K562 (cell line): ENCODE measurements around the gene SEPTIN1. TPM values are rescaled to one million over a fixed set of nuclear protein-coding genes. Genes with fewer than 3 reads are reported as not detected.
A peak's percentile ranks its signal among the peaks of the same experiment; 100 is the strongest.

Experiments used
- HLTF ChIP-seq: fragments of 450-650 bp; IDR thresholded peaks from 2 replicates; pipeline ENCODE4 v1.6.1; 2016
- RAD21 ChIP-seq, 2 experiments: fragments of 250-450 bp in 1 of 2; fragments of 450-650 bp in 1 of 2; sonication (Bioruptor Pico) in 1 of 2; formaldehyde crosslinking in 1 of 2; IDR thresholded peaks in 1 of 2; conservative IDR thresholded peaks in 1 of 2; 2 replicates each; pipeline versions ENCODE4 v1.4.0 to v1.8.0; 2020 to 2022; ENCODE audit warnings: mild to moderate bottlenecking in 2 of 2, moderate library complexity in 1 of 2
- SMARCC2 ChIP-seq: fragments of 450-650 bp; IDR thresholded peaks from 2 replicates; pipeline ENCODE4 v1.6.1; 2017; ENCODE audit warnings: antibody characterized with exemption, moderate library complexity, mild to moderate bottlenecking, low read depth
- STAG1 ChIP-seq: sonication (generic); formaldehyde crosslinking; IDR thresholded peaks from 2 replicates; pipeline ENCODE4 v1.5.0; 2020; ENCODE audit warnings: missing genetic modification reagents, borderline replicate concordance
- TRIM24 ChIP-seq, 2 experiments: fragments of 450-650 bp; IDR thresholded peaks; 2 replicates each; pipeline ENCODE4 v1.6.1; 2016
- ZC3H4 ChIP-seq: sonication (generic); formaldehyde crosslinking; IDR thresholded peaks from 2 replicates; pipeline ENCODE4 v1.9.0; 2021; ENCODE audit warnings: missing genetic modification reagents, borderline replicate concordance
- ZNF785 ChIP-seq: fragments of 250-450 bp; sonication (Bioruptor Pico); IDR thresholded peaks from 2 replicates; pipeline ENCODE4 v1.4.0; 2020; ENCODE audit warnings: mild to moderate bottlenecking
- polyA plus RNA-seq, 8 experiments: library from polyadenylated mRNA; depleted of rRNA in 4 of 8; stranded (reverse) in 5 of 8; unstranded in 3 of 8; fragments of >200 nt; fragmentation: Nextera tagmentation in 2 of 8; fragmentation: Illumina TruSeq in 1 of 8; extraction: Ambion mirVana in 2 of 8; extraction: Trizol in 1 of 8; gene quantifications; 2 replicates each; pipeline versions ENCODE4 v1.2.1 to v1.2.3, GENCODE V29; 2011 to 2014; ENCODE audit warnings: inconsistent platforms in 1 of 8, missing spikeins in 1 of 8
- total RNA-seq, 7 experiments: library from RNA; depleted of rRNA in 6 of 7; stranded (reverse); fragments of >200 nt in 6 of 7; fragmentation: Illumina TruSeq in 2 of 7; extraction: Trizol in 2 of 7; gene quantifications; 2 replicates each; pipeline versions ENCODE4 v1.2.1 to v1.2.3, GENCODE V29; 2011 to 2021; ENCODE audit warnings: low replicate concordance in 1 of 7
- TF ChIP-seq, protein P1 (sequence below): sonication (generic); formaldehyde crosslinking; IDR thresholded peaks from 2 replicates; pipeline ENCODE4 v1.8.0; 2023; ENCODE audit warnings: missing genetic modification reagents, mild to moderate bottlenecking, borderline replicate concordance
- TF ChIP-seq, protein P2 (sequence below), 2 experiments: IDR thresholded peaks in 1 of 2; conservative IDR thresholded peaks in 1 of 2; 2 replicates each; pipeline ENCODE4 v1.6.1; 2016; ENCODE audit warnings: low read depth in 2 of 2, mild to moderate bottlenecking in 1 of 2, missing compliant biosample characterization in 1 of 2, missing genetic modification characterization in 1 of 2, moderate library complexity in 1 of 2
- TF ChIP-seq, protein P3 (sequence below): fragments of 250-450 bp; sonication (Bioruptor Pico); IDR thresholded peaks from 2 replicates; pipeline ENCODE4 v1.5.0; 2021; ENCODE audit warnings: mild to moderate bottlenecking, moderate library complexity

Gene SEPTIN1
- total and polyA plus RNA-seq, 9 of the 15 experiments (the other 6 are each of a cell fraction or from before 2014, with no cell fraction given), result 0.23 to 5.6 (median 1.7) TPM; not detected in 1

DNA sequence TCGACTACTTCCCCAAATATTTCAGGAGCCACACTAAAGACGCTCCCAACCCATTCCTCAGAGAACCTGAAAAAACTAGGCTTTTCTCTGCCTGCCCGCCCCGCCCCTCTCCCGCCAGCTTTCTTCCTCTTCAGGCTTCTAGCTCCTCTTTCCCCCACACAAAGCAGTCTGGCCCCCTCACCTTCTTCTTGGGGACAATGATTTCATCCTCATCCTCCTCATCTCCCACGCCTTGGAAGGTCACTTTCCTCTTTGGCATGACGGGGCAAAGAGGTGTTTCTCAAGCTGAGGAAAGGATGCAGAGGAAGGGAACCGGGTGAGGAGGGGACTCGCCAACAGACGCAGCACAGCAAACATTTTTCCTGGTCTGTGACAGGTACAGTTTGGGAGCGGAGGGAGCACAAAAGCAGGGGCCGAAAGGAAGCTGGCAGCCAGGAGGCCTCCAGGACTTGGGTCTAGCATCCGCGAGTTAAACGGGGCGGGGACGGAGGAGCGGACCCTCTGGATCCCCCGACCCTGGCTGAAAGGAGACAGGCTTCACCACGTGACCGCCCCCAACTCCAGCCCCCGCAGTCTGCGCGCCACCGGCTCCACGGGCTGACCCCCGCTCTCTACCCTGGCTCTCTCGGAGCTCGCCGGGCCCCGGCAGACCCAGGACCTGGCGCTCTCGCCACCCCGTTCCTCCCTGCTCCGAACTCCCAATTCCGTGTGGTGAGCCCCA is 27.8 kb downstream of the SEPTIN1 start (continued):
- TF ChIP-seq, protein P1, sequence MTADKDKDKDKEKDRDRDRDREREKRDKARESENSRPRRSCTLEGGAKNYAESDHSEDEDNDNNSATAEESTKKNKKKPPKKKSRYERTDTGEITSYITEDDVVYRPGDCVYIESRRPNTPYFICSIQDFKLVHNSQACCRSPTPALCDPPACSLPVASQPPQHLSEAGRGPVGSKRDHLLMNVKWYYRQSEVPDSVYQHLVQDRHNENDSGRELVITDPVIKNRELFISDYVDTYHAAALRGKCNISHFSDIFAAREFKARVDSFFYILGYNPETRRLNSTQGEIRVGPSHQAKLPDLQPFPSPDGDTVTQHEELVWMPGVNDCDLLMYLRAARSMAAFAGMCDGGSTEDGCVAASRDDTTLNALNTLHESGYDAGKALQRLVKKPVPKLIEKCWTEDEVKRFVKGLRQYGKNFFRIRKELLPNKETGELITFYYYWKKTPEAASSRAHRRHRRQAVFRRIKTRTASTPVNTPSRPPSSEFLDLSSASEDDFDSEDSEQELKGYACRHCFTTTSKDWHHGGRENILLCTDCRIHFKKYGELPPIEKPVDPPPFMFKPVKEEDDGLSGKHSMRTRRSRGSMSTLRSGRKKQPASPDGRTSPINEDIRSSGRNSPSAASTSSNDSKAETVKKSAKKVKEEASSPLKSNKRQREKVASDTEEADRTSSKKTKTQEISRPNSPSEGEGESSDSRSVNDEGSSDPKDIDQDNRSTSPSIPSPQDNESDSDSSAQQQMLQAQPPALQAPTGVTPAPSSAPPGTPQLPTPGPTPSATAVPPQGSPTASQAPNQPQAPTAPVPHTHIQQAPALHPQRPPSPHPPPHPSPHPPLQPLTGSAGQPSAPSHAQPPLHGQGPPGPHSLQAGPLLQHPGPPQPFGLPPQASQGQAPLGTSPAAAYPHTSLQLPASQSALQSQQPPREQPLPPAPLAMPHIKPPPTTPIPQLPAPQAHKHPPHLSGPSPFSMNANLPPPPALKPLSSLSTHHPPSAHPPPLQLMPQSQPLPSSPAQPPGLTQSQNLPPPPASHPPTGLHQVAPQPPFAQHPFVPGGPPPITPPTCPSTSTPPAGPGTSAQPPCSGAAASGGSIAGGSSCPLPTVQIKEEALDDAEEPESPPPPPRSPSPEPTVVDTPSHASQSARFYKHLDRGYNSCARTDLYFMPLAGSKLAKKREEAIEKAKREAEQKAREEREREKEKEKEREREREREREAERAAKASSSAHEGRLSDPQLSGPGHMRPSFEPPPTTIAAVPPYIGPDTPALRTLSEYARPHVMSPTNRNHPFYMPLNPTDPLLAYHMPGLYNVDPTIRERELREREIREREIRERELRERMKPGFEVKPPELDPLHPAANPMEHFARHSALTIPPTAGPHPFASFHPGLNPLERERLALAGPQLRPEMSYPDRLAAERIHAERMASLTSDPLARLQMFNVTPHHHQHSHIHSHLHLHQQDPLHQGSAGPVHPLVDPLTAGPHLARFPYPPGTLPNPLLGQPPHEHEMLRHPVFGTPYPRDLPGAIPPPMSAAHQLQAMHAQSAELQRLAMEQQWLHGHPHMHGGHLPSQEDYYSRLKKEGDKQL (CRISPR knock-in tag), result no peak
- TF ChIP-seq ZC3H4 (peak; percentile 77; the same call in 1 of the 2 replicates), TRIM24 (IDR thresholded peaks at IDR 0.05) (no peak), ZNF785 (CRISPR knock-in tag) (no peak), HLTF (0 out of 2 replicates have a peak, but pooled peaks have one; percentile 9), SMARCC2 (peak; percentile 15; the same call in 1 of the 2 replicates), RAD21 (CRISPR knock-in tag; conservative IDR thresholded peaks at IDR 0.05 in 1 of 2, IDR thresholded peaks at IDR 0.05 in 1 of 2) (0 out of 4 replicates have a peak, but pooled peaks of 1 of the 2 experiments have one; percentile 2), STAG1 (CRISPR knock-in tag) (no peak)
- TF ChIP-seq, protein P2, sequence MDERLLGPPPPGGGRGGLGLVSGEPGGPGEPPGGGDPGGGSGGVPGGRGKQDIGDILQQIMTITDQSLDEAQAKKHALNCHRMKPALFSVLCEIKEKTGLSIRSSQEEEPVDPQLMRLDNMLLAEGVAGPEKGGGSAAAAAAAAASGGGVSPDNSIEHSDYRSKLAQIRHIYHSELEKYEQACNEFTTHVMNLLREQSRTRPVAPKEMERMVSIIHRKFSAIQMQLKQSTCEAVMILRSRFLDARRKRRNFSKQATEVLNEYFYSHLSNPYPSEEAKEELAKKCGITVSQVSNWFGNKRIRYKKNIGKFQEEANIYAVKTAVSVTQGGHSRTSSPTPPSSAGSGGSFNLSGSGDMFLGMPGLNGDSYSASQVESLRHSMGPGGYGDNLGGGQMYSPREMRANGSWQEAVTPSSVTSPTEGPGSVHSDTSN (CRISPR knock-in tag; IDR thresholded peaks at IDR 0.05; ENCODE audit: low read depth), result no peak
- TF ChIP-seq, protein P2 (tag; conservative IDR thresholded peaks at IDR 0.05; ENCODE audit: low read depth), result no peak
- TF ChIP-seq, protein P3, sequence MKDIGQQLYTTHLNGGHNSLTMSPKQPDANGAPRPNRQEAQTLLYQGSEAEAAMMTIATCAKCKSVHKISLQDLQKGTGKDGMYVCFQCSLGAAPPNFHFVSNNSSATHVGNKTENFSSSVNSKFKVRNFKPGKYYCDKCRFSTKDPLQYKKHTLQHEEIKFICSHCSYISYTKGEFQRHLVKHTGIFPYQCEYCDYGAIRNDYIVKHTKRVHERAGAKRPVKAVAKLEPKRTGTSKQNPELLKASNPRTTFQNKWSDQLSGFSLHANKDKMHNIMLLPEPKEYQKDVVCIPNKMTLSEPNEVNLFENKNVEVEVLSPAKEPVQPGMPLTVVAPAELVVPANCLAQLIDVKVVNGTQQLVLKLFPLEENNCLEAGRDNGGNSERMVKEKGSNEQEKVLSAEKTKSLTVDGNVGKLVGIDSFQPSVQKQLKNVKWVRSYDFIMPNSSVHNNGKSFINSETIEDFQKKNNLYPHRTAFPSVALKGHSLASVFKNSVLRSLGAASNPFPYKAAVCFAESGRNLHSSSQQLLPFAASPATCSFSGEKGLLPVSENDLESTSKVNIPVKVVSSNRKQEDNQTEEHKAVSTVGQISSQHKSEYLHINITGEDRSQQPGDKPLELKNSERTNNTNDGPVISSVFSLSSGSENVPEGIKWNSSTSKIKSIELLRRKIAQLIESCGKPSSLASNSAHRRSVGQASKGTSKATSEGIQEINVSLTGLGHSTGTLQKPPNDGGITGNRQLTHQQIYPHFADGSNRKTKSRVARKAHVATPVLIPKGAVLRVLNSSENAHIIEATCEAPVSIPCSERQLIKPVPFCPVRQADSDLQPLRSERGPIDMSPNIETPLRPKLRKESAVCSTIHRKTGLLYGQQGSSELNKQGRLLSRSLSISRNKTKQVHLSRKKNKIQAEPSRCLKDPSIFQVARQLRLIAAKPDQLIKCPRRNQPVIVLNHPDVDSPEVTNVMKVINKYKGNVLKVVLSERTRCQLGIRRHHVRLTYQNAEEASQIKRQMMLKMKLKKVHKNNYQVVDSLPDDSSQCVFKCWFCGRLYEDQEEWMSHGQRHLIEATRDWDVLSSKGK (CRISPR knock-in tag), result no peak
